ENCODE data around the gene LINS1. TPM values are rescaled to one million over a fixed set of nuclear protein-coding genes. Genes with fewer than 3 reads are reported as not detected.
A peak's percentile ranks its signal among the peaks of the same experiment; 100 is the strongest.

Gene LINS1
- total and polyA plus RNA-seq, 2 of the 8 experiments (the other 6 are each of a cell fraction or from before 2014, with no cell fraction given) = 4.2 to 8.1 TPM

- TF ChIP-seq HDAC6 (IDR thresholded peaks at IDR 0.05; ENCODE audit: low read depth, low read length) (no peak), GTF2F1 (IDR thresholded peaks at IDR 0.05; ENCODE audit: borderline replicate concordance, low read depth, low read length) (no peak), CTBP2 (IDR thresholded peaks at IDR 0.05; ENCODE audit: borderline replicate concordance, insufficient read depth, insufficient read length, low read length) (peak; percentile 42), RBBP5 (IDR thresholded peaks at IDR 0.05; ENCODE audit: borderline replicate concordance, low read depth, low read length) (peak; percentile 50; the same call in 1 of the 2 replicates), ASH2L (IDR thresholded peaks at IDR 0.05; ENCODE audit: low read length) (peak; percentile 89)
Measured at GRCh38 chr15:100602823-100603393, 924 bp upstream of the LINS1 start (continued).

All from H1 (cell line).